HG03097 (cell line): Measurements from ENCODE around the gene FN3K.
"Not testable (repeated sequence)": the region's sequence is repeated elsewhere in the genome, so short reads cannot be mapped to it uniquely, and the experiment has no call there.

Experiments
- ATAC-seq: cut with Tn5 transposase; IDR thresholded peaks from one replicate; pipeline ENCODE4 v1.9.1; 2021; ENCODE audit not compliant: unreplicated experiment, low FRiP score

Gene FN3K

GRCh38 chr17:82736511-82737185, 1.2 kb downstream of the FN3K start:
- ATAC-seq: no peak

- no peak for ATAC-seq
Measured at GRCh38 chr17:82737967-82738877, 2.8 kb downstream of the FN3K start.

GRCh38 chr17:82740906-82741759, 5.7 kb downstream of the FN3K start:
- ATAC-seq: no peak

GRCh38 chr17:82743344-82744219, 8.2 kb downstream of the FN3K start:
- no peak for ATAC-seq

GRCh38 chr17:82744736-82745135, 9.3 kb downstream of the FN3K start:
- not testable (repeated sequence) for ATAC-seq

GRCh38 chr17:82745524-82745923, 10.1 kb downstream of the FN3K start:
- no peak for ATAC-seq

GRCh38 chr17:82748756-82749155, 13.3 kb downstream of the FN3K start:
- no peak for ATAC-seq

- no peak for ATAC-seq
Measured at GRCh38 chr17:82750241-82750908, 15.0 kb downstream of the FN3K start.

GRCh38 chr17:82751171-82751570, 15.8 kb downstream of the FN3K start:
- peak; percentile 33 for ATAC-seq

- ATAC-seq: peak; percentile 77
Measured at GRCh38 chr17:82751571-82752370, 16.4 kb downstream of the FN3K start, which contains the start of gene TBCD. TSS of gene TBCD (plus strand) at chr17:82752065. CDS start at chr17:82752194, 129 bp downstream.

GRCh38 chr17:82752371-82753200, 17.2 kb downstream of the FN3K start:
- peak; percentile 31 for ATAC-seq

- no peak for ATAC-seq
Measured at GRCh38 chr17:82753201-82753464, 17.7 kb downstream of the FN3K start.

GRCh38 chr17:82754297-82755208, 19.1 kb downstream of the FN3K start:
- ATAC-seq: no peak

- no peak for ATAC-seq
Measured at GRCh38 chr17:82756166-82756565, 20.8 kb downstream of the FN3K start.

- ATAC-seq: no peak
Measured at GRCh38 chr17:82765371-82765770, 30.0 kb downstream of the FN3K start.

- no peak for ATAC-seq
Measured at GRCh38 chr17:82767041-82767754, 31.8 kb downstream of the FN3K start.
